Measurements from ENCODE around the gene ABLIM1.

DNA sequence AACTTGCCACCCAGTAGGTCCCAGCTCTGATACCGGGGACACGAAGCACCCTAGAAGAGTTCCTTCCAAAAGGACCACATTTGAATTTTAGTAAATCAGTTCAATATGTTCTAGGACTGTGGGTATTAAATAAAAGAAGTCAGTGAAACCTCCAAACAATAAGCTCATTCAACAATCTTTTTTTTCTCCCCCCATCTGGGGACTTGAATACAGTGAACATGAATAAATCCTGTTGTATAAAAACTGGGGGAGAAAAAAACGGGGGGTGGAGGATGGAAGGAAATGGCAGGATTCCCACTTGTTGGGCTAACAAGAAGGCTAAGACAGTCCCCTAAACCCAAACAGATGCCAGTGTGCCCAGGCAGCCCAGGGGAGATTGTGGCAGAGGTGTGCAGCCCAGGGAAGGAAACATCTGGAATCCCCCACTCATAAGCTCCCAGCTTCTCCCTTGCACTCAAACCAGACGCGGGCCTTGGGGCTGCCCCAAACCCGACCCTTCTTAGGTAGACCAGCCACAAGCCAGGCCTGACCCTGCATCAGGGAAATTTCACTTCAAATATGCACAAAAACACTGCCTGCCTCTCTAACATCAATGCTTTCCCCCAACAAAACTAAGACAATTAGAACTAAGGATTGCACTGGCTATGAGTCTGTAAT is 262.6 kb downstream of the ABLIM1 start:
- no peak for TF ChIP-seq POLR2A (IDR thresholded peaks at IDR 0.05)
- no peak for TF ChIP-seq EP300 (IDR thresholded peaks at IDR 0.05)
- TF ChIP-seq, protein P1, sequence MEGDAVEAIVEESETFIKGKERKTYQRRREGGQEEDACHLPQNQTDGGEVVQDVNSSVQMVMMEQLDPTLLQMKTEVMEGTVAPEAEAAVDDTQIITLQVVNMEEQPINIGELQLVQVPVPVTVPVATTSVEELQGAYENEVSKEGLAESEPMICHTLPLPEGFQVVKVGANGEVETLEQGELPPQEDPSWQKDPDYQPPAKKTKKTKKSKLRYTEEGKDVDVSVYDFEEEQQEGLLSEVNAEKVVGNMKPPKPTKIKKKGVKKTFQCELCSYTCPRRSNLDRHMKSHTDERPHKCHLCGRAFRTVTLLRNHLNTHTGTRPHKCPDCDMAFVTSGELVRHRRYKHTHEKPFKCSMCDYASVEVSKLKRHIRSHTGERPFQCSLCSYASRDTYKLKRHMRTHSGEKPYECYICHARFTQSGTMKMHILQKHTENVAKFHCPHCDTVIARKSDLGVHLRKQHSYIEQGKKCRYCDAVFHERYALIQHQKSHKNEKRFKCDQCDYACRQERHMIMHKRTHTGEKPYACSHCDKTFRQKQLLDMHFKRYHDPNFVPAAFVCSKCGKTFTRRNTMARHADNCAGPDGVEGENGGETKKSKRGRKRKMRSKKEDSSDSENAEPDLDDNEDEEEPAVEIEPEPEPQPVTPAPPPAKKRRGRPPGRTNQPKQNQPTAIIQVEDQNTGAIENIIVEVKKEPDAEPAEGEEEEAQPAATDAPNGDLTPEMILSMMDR (IDR thresholded peaks at IDR 0.05) = no peak
- no peak for TF ChIP-seq POLR2AphosphoS5 (IDR thresholded peaks at IDR 0.05)
